RCC 7860 (cell line): ENCODE data around the gene CPT1B.

ENCODE experiments used
- DNase-seq: peaks from one replicate; pipeline ENCODE4 v3.0.0-alpha.2; 2015; ENCODE audit warnings: low spot score
- FAIRE-seq: peaks from 2 replicates; lab custom pipeline; 2012; peaks lifted over from hg19 to GRCh38; lab: Jason Lieb, UNC

CPT1B gene

GRCh38 chr22:50571264-50572175 is 6.7 kb downstream of the CPT1B start:
- FAIRE-seq (no peak), DNase-seq (no peak)

GRCh38 chr22:50570861-50571260 is 7.4 kb downstream of the CPT1B start:
- no peak for FAIRE-seq
- no peak for DNase-seq

- FAIRE-seq (peak; percentile 49), DNase-seq (peak; percentile 17)
These were observed 8.2 kb downstream of the CPT1B start for GRCh38 chr22:50569896-50570535.

- DNase-seq (no peak), FAIRE-seq (no peak)
These were observed 9.2 kb downstream of the CPT1B start for GRCh38 chr22:50569041-50569459.

- FAIRE-seq = no peak
- DNase-seq = no peak
These were observed 9.6 kb downstream of the CPT1B start for GRCh38 chr22:50568626-50569025.

GRCh38 chr22:50567721-50568252 is 10.4 kb downstream of the CPT1B start:
- DNase-seq (no peak), FAIRE-seq (no peak)

GRCh38 chr22:50564289-50564688 is 13.9 kb downstream of the CPT1B start:
- no peak for DNase-seq
- FAIRE-seq = no peak

- FAIRE-seq (no peak), DNase-seq (no peak)
These were observed 14.6 kb downstream of the CPT1B start for GRCh38 chr22:50563413-50564160.

- DNase-seq (peak; percentile 83), FAIRE-seq (peak; percentile 74)
These were observed 15.5 kb downstream of the CPT1B start, which contains the start of gene SYCE3 for GRCh38 chr22:50562523-50563412. Gene SYCE3 (minus strand): TSS chr22:50562919. CDS start chr22:50556405, 6,514 bp downstream.

- FAIRE-seq (no peak), DNase-seq (no peak)
These were observed 16.5 kb downstream of the CPT1B start for GRCh38 chr22:50561401-50562358.

GRCh38 chr22:50560034-50560433 is 18.2 kb downstream of the CPT1B start:
- FAIRE-seq = no peak
- DNase-seq = no peak

- DNase-seq (no peak), FAIRE-seq (no peak)
These were observed 21.5 kb downstream of the CPT1B start for GRCh38 chr22:50556703-50557102.

GRCh38 chr22:50553310-50553709 is 24.9 kb downstream of the CPT1B start:
- DNase-seq (no peak), FAIRE-seq (no peak)

GRCh38 chr22:50551160-50551752 is 27.0 kb downstream of the CPT1B start:
- DNase-seq = no peak
- no peak for FAIRE-seq

- DNase-seq = no peak
- FAIRE-seq = no peak
These were observed 27.8 kb downstream of the CPT1B start for GRCh38 chr22:50550395-50550794.

- DNase-seq = no peak
- FAIRE-seq = no peak
These were observed 29.1 kb downstream of the CPT1B start for GRCh38 chr22:50548921-50549790.

- FAIRE-seq (no peak), DNase-seq (no peak)
These were observed 29.9 kb downstream of the CPT1B start for GRCh38 chr22:50548040-50548920.
